CD4-positive, alpha-beta T cell treated with Interleukin-6 at 100 ng/mL for 8 hours (primary cell): ENCODE measurements around the gene GPLD1.
"Not testable (repeated sequence)": the region's sequence is repeated elsewhere in the genome, so short reads cannot be mapped to it uniquely, and the experiment has no call there.

Experiments
- DNase-seq: peaks from one replicate; pipeline ENCODE4 v3.0.0-alpha.2; 2020; ENCODE audit warnings: mixed read lengths, low spot score

The GPLD1 gene

GRCh38 chr6:24410622-24411021, 78.8 kb downstream of the GPLD1 start:
- DNase-seq, result no peak

- DNase-seq, result no peak
These were observed 80.5 kb downstream of the GPLD1 start for GRCh38 chr6:24408719-24409410.

GRCh38 chr6:24405262-24405661, 84.1 kb downstream of the GPLD1 start:
- DNase-seq, result no peak

GRCh38 chr6:24403501-24403824, 85.9 kb downstream of the GPLD1 start:
- DNase-seq, result no peak

GRCh38 chr6:24402697-24403500, 86.5 kb downstream of the GPLD1 start, which contains the start of gene MRS2:
TSS of gene MRS2 (plus strand) at chr6:24402936. CDS start at chr6:24403047, 111 bp downstream.
- DNase-seq, result peak; percentile 85

- DNase-seq, result no peak
These were observed 87.9 kb downstream of the GPLD1 start for GRCh38 chr6:24401458-24401857.

GRCh38 chr6:24400045-24401039, 89.0 kb downstream of the GPLD1 start:
- DNase-seq, result not testable (repeated sequence)

GRCh38 chr6:24397631-24398030, 91.7 kb downstream of the GPLD1 start:
- no peak for DNase-seq

- DNase-seq, result no peak
These were observed 92.6 kb downstream of the GPLD1 start for GRCh38 chr6:24396824-24397223.

- no peak for DNase-seq
These were observed 94.5 kb downstream of the GPLD1 start for GRCh38 chr6:24394780-24395437.

- DNase-seq, result no peak
These were observed 95.2 kb downstream of the GPLD1 start for GRCh38 chr6:24394061-24394779.

GRCh38 chr6:24391756-24392405, 97.5 kb downstream of the GPLD1 start:
- DNase-seq, result no peak

- DNase-seq, result no peak
These were observed 98.2 kb downstream of the GPLD1 start for GRCh38 chr6:24391208-24391607.

- DNase-seq, result no peak
These were observed 101.6 kb downstream of the GPLD1 start for GRCh38 chr6:24387818-24388217.

GRCh38 chr6:24385536-24386269, 103.7 kb downstream of the GPLD1 start:
- DNase-seq, result no peak

GRCh38 chr6:24384369-24385130, 104.8 kb downstream of the GPLD1 start:
- not testable (repeated sequence) for DNase-seq

- not testable (repeated sequence) for DNase-seq
These were observed 106.4 kb downstream of the GPLD1 start for GRCh38 chr6:24382891-24383494.

GRCh38 chr6:24382220-24382540, 107.2 kb downstream of the GPLD1 start:
- no peak for DNase-seq
